HG02885 (cell line): ENCODE measurements around the gene SLC12A7.

Experiments used
- ATAC-seq: cut with Tn5 transposase; IDR thresholded peaks from one replicate; pipeline ENCODE4 v1.9.1; 2021; ENCODE audit warnings: mild to moderate bottlenecking; ENCODE audit not compliant: unreplicated experiment, poor library complexity

Gene SLC12A7

DNA sequence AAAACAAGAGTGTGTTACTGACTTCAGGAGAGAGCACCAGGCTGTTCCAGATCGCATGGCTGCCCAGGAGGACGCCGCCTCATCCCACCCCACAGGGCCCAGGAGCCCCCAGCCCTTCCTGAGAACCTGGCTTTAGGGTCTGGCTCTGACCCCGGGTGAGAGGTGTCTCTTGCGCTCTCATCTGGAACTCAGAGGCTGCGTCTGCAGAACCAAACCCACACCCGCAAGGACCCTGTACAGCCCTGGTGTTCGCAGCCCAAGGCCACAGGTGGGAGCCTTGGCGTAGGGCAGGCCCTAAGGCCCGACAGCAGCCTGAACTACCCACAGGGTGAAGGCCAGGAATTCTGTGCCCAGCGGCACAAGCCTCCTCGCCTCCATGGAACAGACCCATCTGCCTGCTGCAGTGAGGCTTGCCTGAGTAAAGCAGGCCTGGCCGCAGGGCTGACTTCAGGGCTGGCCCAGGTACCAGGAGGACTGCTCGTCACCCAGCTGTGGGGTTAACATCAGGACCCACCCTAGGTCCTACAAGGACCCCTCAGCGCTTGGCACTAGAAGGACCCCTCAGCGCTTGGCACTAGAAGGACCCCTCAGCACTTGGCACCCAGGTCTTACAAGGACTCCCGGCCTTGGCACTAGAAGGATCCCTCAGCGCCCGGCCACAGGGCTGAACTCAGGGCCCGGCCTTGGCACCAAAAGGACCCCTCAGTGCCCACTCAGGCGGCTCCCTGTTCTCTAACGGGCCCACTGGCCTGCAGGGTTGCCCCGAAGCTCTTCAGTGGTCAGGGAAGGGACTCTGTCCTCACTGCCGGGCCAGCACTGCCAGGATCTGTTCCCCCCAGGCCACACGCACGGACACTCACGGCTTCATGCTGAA is 55.0 kb downstream of the SLC12A7 start:
- no peak for ATAC-seq

DNA sequence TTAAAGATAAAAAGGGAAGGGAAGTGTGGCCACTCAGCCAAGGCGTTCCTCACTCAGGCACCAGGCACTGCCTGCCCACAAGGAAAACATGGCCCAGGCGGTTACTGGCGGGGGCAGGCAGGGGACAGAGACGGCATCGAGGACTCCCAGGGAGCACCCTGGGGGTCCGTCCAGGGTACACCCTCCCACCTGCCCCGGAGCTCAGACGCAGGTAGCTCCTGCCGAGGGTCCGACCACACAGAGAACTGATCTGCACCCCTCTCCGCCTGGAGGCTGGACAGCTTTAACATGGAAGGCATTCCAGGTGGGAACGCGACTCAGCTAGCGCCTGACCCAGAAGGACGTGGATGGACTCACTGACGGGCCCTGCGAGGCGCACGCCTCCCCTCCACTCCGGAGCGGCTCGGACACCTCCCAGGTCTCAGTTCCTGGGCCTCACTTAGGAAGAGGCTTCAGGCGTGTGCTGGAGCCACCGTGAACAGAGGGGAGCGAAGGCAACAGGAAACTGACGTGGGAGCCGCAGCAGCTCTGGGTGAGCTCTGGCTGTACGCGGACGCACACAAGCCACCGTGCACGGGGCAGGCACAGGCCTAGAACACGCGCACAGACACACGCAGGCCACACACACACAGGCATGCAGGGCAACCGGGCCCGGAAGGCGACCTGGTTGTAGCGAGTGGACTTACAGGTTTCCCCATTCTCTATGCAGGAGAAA is 55.8 kb downstream of the SLC12A7 start:
- no peak for ATAC-seq

DNA sequence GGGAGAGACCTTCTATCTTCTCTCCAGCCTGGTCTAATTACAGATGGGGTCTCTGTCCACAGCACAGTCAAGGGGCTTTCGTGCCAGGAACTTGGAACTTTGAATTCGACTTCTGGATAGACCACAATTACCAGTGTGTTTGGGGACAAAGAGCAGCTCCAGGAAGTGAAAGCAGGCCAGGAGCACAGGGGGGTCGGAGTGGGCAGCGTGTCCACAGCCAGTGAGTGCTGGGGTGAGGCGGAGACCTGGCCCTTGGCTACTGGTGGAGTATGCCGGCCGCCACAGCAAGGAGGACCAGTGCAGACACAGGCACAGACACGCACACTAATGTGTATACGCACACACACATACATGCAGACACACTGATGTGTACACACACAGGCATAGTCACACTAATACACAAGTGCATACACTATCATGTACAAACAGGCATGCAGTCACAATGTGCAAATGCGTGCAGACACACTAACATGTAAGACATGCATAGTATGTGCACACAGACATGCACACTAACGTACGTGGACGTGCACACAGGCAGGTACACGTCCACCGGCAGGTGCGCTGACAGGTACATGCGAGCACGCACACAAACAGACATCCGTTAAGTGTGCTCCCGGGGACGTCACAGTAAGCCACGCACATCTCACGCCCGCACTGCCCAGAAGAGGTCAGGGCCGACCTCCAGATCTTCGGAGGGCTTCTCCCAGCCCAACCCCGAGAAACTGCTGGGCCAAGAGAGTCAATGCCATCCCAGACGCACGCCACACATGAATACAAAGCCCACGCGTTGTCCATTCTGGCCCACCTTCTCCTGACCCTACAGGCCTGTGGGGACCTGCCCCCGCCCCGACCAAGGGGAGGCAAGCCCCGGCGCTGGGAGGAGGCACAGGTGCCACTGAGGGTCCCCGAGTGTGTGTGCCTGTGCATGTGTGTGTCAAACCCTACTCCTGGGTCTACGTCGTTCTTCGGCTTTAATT is 56.8 kb downstream of the SLC12A7 start:
- no peak for ATAC-seq

DNA sequence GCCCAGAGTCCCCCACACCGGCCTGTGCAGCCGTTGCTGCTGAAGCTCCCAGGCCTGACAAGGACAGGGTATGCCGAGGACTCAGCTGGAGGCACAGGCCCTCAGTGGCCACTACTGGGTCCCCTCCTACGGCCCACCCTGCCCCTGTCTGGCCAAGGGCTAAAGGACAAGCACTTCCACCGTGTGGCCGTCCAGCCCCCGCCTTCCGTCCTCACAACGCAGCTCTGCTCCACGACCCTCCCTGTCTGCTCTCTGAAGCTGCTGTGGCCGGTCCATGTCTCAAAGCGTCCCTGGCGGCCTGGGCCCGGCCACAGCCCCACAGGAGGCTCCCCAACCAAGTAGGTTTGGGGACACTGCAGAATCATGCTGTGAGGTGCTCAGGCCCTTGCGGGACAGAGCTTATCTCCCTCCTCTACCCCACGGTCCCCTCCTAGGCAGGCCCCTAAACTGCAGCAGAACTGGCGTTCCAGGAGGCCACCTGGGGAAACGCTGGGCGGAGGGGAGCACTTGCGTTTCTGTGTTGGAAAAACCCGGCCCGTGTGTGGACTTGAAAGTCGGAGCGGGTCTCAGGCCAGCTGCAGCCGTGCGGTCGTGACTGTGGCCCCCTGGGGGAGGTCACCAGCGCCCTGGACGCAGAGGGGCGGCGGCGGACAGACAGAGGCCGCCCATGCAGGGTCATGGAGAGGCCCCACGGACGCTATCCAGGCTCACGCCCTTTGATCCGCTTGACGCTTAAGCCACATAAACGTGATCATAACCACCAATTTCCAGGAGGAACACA is 57.7 kb downstream of the SLC12A7 start:
- no peak for ATAC-seq

DNA sequence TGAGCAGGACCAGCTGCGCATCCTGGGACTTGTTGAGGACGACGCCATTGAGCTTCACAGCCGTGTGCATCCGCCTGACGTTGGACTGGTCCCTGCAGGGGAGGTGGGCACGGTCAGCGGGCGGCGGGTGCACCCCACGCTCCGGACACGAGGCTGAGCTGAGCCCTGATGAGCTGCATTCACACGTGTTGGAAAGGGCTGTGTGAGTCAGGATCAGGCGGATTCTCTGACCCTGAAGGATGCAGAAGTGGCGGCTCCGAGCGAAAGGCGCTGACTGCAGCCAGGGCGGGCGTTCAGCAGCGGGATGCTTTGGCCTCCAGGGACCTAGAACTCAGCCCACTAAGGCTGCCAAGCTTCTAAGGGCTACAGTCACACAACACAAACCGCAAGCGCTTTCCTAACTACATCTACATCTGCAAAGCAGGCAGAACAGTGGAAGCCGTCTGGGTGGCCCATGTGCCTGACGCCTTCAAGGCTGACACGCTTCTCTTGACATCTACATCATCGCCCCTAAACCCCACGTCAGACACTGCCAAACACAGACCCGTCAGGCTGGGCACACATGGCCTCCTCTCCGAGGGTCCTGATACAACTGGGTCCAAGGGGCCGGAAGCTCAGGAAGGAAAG is 58.4 kb downstream of the SLC12A7 start:
- ATAC-seq: no peak

DNA sequence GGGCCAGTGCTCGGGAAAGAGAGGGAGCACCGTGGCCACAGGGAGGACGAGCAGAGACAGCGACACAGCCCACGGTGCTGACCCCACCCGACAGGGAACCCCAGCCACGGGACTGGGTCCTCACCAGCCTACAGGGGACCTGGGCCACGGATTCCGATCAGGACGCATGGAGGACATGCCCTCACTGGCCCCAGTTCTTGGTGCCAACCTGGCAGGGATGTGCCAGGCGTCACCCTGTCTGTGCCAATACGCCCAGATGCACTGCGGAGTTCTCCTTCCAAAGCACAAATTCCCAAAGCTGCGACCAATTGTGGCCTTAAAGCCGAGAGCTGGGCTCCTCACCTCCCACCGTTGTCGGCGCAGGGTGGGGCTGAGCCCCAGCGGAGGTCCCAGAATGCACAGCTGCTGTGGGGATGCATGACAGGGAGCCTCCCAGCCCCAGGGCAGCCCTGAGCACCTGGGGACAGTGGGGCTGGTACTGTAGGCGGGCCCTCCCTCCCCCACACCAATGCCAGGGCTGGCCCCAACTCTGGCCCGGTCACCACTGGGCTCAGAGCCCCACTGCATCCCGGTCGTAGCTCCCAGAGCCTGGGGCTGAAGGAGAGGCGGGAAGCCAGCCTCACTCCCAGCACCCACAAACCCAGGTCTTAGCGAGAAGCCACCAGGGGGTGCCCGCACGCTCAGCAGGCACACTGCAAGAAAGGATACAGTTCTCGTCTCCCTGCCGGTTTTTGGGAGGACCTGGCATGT is 59.0 kb downstream of the SLC12A7 start:
- no peak for ATAC-seq

DNA sequence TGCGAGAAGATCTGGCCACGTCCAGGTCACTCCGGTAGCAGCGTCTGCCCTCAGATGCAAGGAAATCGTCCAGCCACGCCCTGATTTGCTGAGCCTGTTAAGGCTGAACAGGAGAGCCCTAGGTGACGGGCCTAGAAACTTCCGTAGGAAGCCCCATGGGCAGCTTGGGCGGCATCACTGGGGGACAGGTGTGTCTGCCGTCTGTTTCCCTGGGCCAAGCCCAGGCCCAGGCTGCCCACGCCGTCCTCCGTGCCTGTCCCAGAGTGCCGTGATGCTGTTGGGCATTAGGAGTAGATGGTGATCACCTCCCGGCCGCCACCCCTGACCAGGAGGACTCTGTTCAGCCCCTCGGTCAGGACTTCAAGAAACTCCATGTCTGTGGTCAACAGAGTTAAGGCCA is 59.8 kb downstream of the SLC12A7 start:
- no peak for ATAC-seq

DNA sequence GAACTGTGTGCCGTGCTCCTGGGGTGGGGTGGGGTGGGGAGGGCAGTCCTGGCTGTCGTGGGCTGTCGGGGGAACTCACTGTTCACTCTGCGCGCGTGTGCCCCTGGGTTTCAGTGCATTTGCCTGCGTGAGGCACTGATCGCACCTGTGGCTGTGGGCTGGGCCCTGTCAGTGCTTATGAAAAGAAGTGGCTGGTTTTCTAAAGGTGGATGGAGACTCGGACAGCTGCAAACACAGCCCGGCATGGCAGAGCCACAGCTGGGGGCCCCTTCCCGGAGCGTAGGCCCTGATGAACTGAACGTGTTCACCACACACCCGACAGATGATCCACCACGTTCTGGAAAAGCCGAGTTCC is 60.5 kb downstream of the SLC12A7 start:
- ATAC-seq: no peak

DNA sequence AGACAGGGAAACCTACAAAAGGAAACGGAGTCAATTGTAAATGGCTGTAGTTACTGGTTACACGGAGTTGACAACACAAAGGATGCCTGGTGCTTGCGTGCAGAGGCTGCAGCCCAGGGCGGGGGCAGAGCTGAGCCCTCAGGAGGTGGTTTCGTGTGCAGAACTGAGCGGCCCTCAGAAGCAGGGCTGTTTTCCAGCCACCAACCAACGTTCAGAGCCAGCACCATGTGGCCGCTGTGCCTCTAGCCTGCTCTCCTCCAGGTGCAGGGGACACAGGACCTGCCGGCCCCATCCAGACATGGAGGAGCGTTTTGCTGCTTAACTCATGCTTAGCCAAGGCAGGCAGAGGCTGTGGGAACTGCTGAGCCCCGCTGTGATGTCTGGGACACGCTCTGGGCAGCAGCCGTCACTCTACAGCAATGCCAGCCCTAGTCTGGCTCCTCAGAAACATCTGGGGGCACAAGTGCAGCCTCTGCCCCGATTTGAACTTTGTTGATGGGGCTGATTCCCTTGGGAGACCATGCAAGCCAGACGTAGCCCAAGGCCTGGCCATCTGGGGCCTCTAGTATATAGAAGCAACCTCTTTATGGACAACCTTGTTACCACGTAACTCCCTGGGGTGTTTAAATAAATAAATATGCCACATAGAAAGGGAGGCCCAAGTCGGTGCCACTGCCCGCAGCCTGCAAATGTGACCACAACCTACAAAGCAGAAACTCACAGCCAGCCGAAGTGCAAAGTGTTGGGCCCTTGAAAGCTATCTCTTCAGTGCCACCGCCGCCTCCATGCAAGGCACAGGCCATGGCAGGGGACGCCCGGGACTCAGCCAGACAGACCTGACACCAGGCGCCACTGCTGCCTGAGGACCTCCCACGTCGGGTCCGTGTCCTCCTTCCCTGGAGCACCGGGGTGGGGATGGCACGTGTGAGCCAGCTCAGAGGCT is 61.2 kb downstream of the SLC12A7 start:
- no peak for ATAC-seq

DNA sequence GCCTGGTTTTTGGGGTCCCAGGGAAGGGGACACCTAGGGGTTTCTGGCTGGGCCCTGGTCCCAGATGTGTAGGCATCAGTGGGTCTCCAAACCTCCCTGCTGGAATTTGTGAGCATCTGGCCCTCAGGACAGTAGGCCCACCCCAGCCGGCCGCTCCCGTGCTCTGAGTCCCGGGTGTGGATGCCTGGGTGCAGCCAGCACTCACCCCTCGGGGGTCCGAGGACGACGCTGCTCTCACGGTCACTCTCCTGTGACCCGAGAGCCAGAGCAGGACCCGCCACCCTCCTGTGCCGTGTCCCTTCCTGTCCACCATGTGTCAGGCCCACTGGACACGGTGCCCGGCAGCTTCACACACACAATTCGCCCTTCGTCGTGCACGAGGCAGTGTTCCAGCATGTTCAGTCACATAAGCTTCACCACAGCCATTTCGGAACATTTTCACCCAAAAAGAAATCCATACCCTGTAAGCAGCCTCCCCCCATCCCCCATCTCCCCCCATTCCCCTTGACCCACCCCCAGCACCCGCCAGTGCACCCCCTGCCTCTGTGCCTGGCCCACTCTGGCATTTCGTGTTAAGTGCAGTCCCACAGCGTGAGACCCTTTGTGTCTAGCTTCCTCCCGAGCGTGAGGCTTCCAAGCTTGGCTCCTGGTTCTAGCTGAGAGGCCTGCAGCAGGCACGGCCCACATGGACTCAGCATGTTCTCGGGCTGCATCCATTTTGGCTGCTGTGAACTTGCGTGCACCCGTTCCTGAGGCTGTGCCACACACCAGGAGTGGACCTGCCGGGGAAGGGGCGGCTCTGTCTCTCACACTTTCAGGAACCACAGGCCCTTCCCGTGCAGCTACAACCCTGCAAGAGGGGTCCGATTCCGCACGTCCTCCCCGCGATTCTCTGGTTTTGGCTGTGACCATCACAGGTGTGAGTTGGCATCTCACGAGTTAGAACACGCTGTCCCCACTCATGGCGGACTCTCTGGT is 62.7 kb downstream of the SLC12A7 start:
- no peak for ATAC-seq

DNA sequence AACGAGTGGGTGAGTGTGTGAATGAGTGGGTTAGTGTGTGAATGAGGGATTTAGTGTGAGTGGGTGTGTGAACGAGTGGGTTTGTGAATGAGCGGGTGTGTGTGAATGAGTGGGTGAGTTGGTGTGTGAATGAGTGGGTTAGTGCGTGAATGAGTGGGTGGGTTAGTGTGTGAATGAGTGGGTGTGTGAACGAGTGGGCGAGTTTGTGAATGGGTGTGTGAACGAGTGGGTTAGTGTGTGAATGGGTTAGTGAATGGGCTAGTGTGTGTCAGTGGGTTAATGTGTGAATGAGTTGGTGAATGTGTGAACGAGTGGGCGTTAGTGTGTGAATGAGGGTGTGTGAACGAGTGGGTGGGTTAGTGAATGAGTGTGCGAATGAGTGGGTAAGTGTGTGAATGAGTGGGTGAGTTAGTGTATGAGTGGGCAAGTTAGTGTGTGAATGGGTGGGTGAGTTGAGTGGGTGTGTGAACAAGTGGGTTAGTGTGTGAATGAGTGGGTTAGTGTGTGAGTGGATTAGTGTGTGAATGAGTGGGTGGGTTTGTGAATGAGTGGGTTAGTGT is 63.6 kb downstream of the SLC12A7 start:
- ATAC-seq: no peak

DNA sequence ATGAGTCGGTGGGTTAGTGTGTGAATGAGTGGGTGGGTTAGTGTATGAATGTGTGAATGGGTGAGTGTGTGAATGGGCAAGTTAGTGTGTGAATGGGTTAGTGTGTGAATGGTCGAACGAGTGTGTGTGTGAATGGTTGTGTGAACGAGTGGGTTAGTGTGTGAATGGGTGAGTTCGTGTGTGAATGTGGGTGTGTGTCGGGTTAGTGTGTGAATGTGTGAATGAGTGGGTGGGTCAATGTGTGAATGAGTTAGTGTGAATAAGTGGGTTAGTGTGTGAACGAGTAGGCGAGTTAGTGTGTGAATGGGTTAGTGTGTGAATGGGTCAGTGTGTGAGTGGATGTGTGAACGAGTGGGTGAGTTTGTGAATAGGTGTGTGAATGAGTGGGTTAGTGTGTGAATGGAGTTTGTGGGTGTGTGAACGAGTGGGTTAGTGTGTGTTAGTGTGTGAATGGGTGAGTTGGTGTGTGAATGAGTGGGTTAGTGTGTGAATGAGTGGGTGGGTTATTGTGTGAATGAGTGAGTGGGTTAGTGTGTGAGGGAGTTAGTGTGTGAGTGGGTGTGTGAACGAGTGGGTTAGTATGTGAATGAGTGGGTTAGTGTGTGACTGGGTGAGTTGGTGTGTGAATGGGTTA is 64.4 kb downstream of the SLC12A7 start:
- no peak for ATAC-seq

DNA sequence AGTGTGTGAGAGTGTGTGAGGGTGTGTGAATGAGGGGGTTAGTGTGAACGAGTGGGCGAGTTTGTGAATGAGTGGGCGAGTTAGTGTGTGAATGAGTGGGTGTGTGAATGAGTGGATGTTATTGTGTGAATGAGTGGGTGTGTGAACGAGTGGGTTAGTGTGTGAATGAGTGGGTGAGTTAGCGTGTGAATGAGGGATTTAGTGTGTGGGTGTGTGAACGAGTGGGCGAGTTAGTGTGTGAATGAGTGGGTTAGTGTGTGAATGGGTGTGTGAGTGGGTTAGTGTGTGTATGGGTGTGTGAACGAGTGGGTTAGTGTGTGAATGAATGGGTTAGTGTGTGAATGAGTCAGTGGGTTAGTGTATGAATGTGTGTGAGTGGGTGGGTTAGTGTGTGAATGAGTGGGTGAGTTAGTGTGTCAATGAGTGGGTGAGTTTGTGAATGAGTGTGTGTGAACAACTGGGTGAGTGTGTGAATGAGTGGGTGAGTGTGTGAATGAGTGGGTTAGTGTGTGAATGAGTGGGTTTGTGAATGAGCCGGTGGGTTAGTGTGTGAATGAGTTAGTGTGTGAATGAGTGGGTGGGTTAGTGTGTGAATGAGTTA is 65.8 kb downstream of the SLC12A7 start:
- no peak for ATAC-seq

DNA sequence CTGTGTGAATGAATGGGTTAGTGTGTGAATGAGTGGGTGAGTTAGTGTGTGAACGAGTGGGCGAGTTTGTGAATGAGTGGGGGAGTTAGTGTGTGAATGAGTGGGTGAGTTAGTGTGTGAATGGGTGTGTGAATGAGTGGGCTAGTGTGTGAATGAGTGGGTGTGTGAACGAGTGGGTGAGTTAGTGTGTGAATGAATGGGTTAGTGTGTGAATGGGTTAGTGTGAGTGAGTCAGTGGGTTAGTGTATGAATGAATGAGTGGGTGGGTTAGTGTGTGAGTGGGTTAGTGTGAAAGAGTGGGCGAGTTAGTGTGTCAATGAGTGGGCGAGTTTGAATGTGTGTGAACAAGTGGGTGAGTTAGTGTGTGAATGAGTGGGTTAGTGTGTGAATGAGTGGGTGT is 67.7 kb downstream of the SLC12A7 start:
- ATAC-seq: no peak

DNA sequence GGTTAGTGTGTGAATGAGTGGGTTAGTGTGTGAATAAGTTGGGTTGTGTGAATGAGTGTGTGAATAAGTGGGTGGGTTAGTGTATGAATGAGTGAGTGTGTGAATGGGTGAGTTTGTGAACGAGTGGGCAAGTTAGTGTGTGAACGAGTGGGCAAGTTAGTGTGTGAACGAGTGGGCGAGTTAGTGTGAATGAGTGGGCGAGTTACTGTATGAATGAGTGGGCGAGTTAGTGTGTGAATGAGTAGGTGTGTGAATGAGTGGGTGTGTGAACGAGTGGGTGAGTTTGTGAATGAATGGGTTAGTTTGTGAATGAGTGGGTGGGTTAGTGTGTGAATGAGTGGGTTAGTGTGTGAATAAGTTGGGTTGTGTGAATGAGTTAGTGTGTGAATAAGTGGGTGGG is 68.5 kb downstream of the SLC12A7 start:
- ATAC-seq: no peak
